NCI-H345 (cell line): Measurements from ENCODE around the gene CAPN8.
A peak's percentile ranks its signal among the peaks of the same experiment; 100 is the strongest.
"Not testable (repeated sequence)": the region's sequence is repeated elsewhere in the genome, so short reads cannot be mapped to it uniquely, and the experiment has no call there.

Experiments
- DNase-seq: peaks from one replicate; lab custom pipeline; 2025; lab: John Stamatoyannopoulos, UW

Gene CAPN8

DNA sequence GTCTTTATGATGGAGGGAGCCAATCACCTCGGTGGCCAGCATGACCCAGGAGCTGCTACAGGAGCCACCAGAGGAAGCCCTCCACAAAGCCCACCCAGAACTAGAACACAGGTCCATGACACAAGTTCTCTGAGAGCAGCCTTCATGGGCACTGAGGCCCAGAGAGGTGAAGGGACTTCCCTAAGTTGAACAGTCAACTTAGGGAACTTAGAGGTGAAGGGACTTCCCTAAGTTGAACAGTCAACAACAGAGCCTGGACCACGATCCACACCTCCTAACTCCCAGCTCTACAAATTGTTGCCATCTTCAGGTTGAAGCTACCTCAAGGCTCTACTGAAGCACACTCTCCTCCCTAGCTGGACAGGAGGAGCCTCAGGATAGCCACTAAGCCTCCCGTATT is 139.5 kb downstream of the CAPN8 start:
- no peak for DNase-seq

DNA sequence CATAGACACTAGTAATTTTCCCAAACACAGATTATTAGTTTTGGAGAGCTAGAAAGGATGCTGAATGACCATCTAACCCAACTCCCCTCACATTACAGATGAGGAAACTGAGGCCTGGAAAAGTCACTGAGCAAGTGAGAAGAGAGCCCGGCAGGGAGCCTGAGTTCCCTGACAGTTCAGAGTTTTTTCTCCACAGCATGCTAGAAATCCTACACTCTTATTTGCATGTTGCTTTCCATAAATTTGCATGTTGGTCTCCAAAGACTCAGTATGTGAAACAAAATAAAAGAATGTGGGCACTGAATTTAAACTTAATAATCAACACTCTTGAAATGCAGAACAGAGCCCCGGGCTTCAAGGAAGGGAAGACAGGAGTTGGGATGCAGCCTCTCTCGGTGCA is 140.0 kb downstream of the CAPN8 start:
- DNase-seq: no peak

DNA sequence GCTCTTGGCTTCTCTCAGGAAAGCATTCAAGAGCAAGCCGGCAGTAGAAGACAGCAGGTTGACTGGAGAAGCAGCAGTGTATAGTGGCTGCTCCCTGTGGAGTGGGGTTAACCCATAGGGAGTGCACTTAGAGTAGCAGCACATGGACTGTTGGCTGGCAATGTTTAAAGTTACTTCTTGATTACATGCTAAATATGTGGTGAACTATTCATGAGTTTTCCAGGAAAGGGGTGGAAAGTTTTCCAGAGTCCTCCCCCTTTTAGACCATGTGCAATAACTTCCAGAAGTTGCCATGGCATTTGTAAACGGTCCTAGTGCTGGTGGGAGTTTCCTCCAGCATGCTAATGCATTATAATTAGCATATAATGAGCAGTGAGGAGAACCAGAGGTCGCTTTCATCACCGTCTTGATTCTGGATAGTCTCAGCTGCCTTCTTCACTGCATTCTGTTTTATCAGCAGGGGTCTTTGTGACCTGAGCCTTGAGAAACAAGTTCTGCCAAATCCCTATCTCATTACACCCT is 140.5 kb downstream of the CAPN8 start:
- DNase-seq: no peak

DNA sequence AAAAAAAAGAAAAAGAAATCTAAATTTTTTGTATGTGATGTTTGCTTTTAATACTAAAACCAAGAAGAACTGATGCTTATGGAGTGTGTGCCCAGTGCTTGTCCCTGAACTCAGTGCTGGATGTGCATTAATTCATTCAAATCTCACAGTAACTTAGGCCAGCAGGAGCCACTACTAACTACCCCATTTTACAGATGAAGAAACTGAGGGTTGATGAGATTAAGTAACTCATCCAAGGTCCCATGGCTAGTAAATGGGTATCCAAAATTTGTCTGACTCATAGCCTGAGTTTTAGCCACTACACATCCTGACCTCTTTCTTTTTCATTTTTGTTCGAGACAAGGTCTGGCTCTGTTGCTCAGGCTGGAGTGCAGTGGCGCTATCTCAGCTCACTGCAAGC is 144.4 kb downstream of the CAPN8 start:
- DNase-seq: no peak

DNA sequence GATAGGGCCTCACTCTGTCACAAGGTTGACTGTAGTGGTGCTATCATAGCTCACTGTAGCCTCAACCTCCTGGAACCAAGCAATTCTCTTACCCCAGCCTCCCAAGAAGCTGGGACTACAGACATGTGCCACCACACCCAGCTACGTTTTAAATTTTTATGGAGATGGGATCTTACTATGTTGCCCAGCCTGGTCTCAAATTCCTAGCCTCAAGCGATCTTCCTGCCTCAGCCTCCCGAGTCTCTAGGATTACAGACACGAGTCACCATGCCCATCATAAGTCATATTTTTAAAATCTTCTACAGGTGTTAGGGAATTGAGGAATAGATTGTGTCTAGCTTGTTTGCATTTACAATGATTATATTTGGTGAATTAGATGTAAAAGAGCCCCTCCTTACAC is 145.3 kb downstream of the CAPN8 start:
- DNase-seq: no peak

DNA sequence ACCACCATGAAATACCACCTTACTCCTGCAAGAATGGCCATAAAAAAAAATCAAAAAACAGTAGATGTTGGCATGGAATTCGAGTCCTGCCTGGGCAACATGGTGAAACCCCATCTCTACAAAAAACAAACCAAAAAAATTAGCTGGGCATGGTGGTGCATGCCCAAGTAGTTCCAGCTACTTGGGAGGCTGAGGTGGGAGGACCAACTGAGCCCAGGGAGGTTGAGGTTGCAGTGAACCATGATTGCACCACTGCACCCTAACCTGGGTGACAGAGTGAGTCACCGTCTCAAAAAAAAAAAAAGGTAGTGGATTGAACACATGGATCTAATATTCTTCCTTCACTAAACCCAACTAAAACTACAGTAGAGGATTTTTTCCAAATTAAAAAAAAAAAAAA is 146.4 kb downstream of the CAPN8 start:
- no peak for DNase-seq

DNA sequence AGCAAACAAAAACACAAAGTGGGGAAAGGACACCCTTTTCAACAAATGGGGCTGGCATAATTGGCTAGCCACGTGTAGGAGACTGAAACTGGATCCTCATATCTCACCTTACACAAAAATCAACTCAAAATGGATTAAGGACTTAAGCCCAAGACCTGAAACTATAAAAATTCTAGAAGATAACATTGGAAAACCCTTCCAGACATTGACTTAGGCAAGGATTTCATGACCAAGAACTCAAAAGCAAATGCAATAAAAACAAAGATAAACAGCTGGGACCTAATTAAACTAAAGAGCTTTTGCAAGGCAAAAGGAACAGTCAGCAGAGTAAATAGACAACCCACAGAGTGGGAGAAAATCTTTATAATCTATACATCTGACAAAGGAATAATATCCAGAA is 146.9 kb downstream of the CAPN8 start:
- DNase-seq: not testable (repeated sequence)

DNA sequence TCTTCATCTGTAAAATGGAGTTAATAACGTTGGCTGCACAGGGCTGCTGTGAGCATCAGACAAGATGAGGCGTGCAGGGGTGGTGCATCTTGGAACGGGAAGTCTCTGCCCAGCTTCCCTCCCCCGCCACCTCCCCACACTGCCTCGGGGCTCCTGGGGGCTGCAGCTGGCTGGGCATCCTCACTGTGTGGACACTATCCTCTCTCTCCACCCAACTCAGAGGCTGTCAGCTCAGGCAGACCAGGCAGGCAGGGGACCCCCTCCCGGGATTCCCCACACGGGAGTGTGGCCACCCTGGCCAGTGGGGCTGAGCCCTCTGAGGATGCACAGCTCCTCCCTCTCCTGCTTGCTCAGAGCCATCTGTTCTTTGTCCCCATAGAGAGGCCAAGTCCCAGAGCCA is 149.6 kb downstream of the CAPN8 start:
- DNase-seq: no peak

DNA sequence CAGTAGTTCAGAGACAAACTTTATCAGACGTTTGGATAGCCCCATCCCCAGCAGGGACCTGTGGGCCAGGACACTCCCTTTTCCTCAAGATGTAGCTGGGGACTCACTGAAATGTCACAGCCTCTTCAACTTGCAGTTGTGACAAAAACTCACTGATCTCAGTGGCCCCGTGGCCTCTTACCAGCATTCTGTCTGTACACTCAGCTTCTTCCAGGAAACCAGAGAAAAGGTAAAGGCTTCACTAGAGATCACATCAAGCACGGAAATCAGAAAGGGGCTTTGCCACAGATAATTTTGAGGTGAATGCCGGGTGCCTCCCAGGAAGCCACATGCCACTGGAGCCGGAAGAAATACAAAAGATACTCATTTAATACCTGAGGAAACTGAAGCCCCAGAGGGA is 150.1 kb downstream of the CAPN8 start:
- DNase-seq: no peak

DNA sequence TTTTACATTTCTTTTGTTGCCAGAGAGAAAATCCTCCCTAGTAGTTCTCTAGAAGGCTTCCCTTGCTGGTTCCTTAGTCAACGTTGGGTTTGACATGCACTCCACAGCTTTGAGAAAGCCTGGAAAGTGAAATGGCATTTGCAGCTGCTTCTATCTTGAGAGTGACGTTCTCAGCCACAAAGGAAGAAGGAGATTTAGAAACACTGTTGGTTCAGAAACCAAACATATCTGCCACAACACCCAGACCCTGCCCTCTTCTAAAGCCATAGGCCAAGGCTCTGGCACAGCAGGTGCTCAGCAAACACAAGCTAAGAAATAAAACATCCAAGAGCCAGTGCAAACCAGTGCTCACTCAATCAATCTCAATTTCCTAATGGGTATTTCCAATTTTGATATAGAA is 150.9 kb downstream of the CAPN8 start:
- DNase-seq: no peak

DNA sequence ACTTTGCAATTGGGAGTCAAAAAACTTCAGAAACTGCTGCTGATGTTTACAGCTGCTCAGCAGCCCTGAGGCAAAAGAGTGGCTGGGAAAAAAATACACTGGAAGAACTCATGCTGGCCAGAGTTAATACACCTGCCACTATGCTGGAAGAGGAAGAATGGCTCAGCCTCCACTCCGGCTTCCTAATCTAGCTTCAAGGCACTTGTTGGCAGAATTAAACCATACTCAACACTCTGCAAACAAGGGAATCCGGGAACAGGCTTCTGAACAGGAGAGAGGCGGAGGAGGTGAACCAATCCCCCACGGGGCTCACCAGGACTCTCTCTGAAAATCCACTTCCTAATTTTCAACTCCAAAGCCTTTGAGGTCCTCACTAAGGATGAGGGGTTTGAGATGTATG is 152.2 kb downstream of the CAPN8 start:
- DNase-seq: peak; percentile 82

DNA sequence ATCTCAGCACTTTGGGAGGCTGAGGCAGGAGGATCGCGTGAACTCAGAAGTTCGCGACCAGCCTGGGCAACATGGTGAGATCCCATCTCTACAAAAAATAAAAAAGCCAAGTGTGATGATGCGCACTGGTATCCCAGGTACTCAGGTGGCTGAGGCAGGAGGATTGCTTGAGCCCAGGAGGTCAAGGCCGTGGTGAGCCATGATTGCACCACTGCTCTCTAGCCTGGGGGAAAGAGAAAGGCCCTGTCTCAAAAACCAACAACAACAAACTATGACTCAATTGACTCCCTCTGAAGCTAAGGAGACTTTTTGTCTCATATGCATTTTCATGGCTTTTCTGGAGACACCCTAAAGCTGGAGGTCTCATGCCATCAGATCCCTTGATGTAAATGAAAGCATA is 153.4 kb downstream of the CAPN8 start:
- no peak for DNase-seq

DNA sequence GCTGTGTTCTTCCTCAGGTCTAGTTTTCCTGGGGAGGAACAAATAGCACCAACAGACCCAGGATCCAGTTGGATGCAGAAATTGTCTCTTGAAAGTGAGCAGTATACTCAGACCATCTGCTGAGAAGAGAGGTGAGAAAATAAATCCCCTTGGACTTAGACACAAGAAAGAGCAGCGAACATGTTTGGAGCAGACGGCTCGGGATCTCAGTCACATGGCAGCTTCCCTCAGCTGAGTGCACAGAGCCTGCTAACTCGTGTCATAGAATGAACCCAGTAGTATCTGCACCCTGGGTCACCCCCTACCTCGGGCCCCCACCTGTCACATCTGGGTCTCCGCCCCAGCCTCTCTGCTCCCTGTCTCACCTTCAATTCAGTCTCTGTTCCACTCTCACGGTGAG is 156.7 kb downstream of the CAPN8 start:
- no peak for DNase-seq

DNA sequence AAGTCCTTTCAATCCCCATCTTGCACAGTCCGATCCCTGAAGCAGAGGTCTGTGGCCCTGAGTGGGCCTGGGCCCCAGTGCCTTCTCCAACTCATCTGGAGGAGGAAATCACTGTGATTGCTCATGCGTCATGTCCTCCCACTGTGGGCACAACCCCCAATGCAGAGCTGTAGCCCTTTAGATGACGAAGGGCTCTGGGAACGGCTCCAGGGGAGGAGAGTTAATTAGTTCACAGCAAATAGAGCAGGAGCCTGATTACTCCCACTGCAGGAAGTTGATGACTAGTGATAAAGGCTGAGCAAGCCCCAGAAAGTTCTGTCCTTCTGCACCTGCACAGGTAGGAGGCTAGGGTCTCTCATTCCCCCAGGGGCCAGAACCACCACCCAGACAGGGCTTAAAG is 160.8 kb downstream of the CAPN8 start:
- no peak for DNase-seq

DNA sequence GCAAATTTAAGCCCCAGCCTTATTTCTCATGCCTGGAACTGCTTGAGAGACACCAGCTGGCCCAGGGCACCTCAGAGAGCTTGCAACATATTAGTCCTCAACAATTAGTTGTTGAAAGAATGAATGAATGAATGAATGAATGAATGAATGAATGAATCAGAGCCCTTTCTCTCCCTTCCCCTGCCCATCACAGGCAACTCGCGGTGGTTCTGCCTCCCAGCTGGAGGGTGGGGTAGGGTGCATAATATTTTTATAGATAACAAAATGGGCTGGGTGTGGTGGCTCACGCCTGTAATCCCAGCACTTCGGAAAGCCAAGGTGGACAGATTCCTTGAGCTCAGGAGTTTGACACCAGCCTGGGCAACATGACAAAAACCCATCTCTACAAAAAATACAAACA is 162.2 kb downstream of the CAPN8 start:
- no peak for DNase-seq

DNA sequence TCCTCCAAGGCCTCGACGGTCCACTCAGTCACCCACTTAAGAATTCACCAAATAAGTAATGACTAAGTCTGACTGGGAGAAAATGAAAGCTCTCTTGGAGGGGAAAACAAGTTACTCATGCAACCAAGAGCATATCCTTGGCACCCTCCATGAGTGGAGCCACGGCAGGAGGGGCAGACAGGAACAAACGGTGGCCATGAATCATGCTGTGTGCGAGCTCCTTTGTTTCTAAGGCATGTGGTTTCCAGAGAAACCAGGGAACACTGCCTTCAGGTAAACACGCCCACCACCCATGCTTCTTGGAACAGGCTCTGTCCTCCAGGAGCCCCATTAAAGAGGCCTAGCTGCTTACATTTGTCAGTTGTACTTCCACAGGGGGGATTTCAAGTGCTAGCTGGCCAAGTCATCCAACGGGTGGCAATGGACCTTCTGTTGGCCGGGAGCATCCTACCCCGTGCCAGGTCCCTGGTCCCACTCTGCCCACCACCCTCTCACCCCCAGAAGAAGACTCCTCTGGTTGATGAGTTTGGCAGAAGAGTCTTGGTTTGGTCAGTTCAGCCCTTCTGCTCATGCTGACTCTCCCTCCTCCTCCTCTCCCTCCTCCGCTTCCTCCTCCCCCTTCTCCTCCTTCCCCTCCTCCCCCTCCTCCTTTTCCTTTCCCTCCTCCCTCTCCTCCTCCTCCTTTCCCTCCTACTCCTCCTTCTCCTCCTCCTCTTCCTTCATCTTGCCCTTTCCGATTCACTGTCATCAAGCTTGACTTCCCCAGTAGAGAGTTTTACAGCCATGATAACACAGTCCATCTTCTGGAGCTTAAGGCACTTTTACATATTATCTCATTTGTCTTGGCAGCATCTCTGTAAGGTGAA is 164.7 kb downstream of the CAPN8 start:
- peak; percentile 11 for DNase-seq

DNA sequence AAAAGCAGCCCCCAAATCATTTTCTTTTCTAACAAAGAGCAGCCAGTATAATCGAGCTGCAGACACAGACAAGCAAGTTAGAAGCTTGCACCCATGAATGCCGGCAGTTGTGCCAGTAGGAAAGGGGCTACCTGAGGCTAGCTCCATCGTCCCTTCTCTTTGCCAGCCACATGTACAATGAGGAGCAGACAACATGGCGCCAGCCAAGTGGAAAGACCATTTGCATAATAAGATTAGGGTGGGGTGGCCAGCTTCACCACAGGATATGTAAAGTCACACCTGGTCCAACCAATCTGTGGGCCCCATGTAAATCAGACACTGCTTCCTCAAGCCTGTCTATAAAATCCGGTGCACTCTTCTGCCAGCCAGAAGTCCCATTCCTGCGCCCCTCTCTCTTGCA is 168.6 kb downstream of the CAPN8 start:
- DNase-seq: no peak

DNA sequence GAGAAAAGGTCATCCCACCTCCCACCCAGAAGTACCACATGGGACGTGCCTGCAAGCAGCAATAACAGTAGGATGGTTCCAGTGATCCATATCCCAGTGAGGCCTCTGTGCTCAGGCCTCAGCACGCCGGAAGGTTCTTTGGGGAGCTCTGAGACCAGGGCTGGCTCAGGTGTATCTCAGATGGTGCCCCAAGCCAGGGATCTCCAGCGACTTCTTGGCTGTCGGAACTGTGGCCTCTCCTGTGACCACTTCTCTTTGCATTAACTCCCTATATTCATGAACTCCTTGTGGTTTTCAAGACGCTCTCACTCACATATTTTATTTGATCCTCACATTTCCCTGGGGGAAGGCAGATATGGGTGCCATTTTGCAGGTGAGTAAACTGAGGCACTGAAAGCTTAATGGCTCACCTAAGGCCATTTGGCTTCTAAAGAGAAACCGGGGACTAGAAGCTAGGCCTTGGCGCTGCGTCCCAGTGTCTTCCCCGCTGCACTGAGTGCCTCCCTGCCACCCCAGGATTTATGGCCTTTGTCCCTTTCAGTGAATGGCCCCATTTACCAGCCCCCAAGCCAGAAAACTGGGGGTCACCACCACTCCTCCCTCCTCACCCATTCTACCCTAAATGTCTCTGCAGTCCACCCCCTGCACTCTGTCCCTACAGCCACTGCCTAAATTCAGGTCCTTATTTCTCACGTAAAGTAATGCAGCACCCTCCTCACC is 170.4 kb downstream of the CAPN8 start:
- DNase-seq: no peak

DNA sequence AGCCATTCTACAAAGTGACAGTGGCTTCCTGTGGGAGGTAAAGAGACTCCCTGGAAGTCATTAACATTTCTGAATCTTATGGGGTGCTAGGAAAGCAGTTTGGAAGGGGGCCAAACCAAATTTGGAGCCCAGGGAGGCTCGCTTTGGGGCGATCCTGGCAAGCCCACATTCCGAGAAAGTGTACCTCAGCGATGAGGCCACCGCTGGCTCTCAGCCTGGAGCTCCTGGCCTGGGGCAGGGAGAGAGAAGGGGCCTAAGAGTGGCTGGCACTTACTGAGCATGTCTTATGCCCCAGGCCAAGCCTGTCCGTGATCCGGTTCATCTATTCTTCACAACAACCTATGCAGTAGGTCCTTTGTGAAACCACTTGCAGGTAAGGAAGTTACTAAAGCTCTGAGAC is 173.5 kb downstream of the CAPN8 start:
- DNase-seq: no peak
